Liver (tissue), 9 donors: ENCODE data around the gene TOX4. TPM values are rescaled to one million over a fixed set of nuclear protein-coding genes. Genes with fewer than 3 reads are reported as not detected.
"Not testable (repeated sequence)": the region's sequence is repeated elsewhere in the genome, so short reads cannot be mapped to it uniquely, and the experiment has no call there.

Source experiments
- DNase-seq: peaks from one replicate; pipeline ENCODE4 v3.0.0-alpha.2; 2017; ENCODE audit warnings: low spot score
- H3K27ac ChIP-seq, 2 donors: one replicate each; pipeline ENCODE4 v1.7.0; 2013; ENCODE audit warnings: inconsistent platforms in 2 of 2, low read length in 2 of 2, control low read depth in 1 of 2, low read depth in 1 of 2, mild to moderate bottlenecking in 1 of 2
- H3K27me3 ChIP-seq, 4 donors: one replicate each; pipeline versions ENCODE4 v1.6.1 to v1.7.0; 2013; ENCODE audit warnings: low read length in 3 of 4, inconsistent platforms in 1 of 4, mild to moderate bottlenecking in 1 of 4, moderate library complexity in 1 of 4; ENCODE audit not compliant: control insufficient read depth in 4 of 4, insufficient read depth in 4 of 4
- H3K36me3 ChIP-seq, 4 donors: one replicate each; pipeline versions ENCODE4 v1.6.1 to v1.7.0; 2013; ENCODE audit warnings: low read length in 3 of 4, mild to moderate bottlenecking in 3 of 4, low read depth in 1 of 4, moderate library complexity in 1 of 4; ENCODE audit not compliant: control insufficient read depth in 4 of 4, insufficient read depth in 3 of 4
- H3K4me1 ChIP-seq, 4 donors: one replicate each; pipeline versions ENCODE4 v1.6.1 to v1.7.0; 2013; ENCODE audit warnings: low read length in 3 of 4, mild to moderate bottlenecking in 3 of 4, moderate library complexity in 1 of 4; ENCODE audit not compliant: control insufficient read depth in 4 of 4, insufficient read depth in 4 of 4
- H3K4me3 ChIP-seq, 3 donors: one replicate each; pipeline versions ENCODE4 v1.6.1 to v1.7.0; 2013; ENCODE audit warnings: low read length in 3 of 3, control low read depth in 1 of 3, low read depth in 1 of 3, mild to moderate bottlenecking in 1 of 3
- H3K9ac ChIP-seq, 2 donors: one replicate each; pipeline ENCODE4 v1.7.0; 2013; ENCODE audit warnings: low read length in 2 of 2, mild to moderate bottlenecking in 2 of 2, moderate library complexity in 2 of 2, control low read depth in 1 of 2, low read depth in 1 of 2
- H3K9me3 ChIP-seq, 4 donors: one replicate each; pipeline versions ENCODE4 v1.6.1 to v1.7.0; 2013; ENCODE audit warnings: low read length in 3 of 4; ENCODE audit not compliant: control insufficient read depth in 4 of 4
- FOXA2 ChIP-seq: IDR thresholded peaks from 2 replicates; pipeline ENCODE4 v1.6.1; 2016; ENCODE audit warnings: antibody characterized with exemption
- HNF4G ChIP-seq: IDR thresholded peaks from 2 replicates; pipeline ENCODE4 v1.6.1; 2016; ENCODE audit warnings: antibody characterized with exemption
- NR2F2 ChIP-seq: IDR thresholded peaks from 2 replicates; pipeline ENCODE4 v1.6.1; 2016; ENCODE audit warnings: antibody characterized with exemption
- RXRA ChIP-seq, 2 donors: IDR thresholded peaks; 2 replicates each; pipeline ENCODE4 v1.6.1; 2017 to 2018; ENCODE audit warnings: antibody characterized with exemption in 2 of 2, mild to moderate bottlenecking in 1 of 2
- TAF1 ChIP-seq: conservative IDR thresholded peaks from 2 replicates; pipeline ENCODE4 v1.6.1; 2016; ENCODE audit warnings: antibody characterized with exemption, mild to moderate bottlenecking
- WGBS: extraction: QIAGEN DNeasy Blood & Tissue Kit; methylation state at CpG from one replicate; pipeline ENCODE4 v1.1.7; 2013; 5-methylcytosine and 5-hydroxymethylcytosine counted together
- polyA plus RNA-seq, 2 donors: library from polyadenylated mRNA; stranded (reverse) in 1 of 2; unstranded in 1 of 2; fragments of 200-250 nt in 1 of 2; fragments of >200 nt in 1 of 2; fragmentation: Nextera tagmentation in 1 of 2; extraction: Ambion mirVana in 1 of 2; gene quantifications; one replicate each; pipeline versions ENCODE4 v1.2.1 to v1.2.3, GENCODE V29; 2013 to 2015
- total RNA-seq, 2 donors: library from RNA; depleted of rRNA; stranded (reverse); fragments of >200 nt; gene quantifications; one replicate each; pipeline ENCODE4 v1.2.3, GENCODE V29; 2014
- TF ChIP-seq, protein P1 (sequence below): fragments of 150-350 bp; IDR thresholded peaks from 2 replicates; pipeline ENCODE4 v1.5.1; 2017; ENCODE audit warnings: improper control_type of control experiment, low read depth, low read length; ENCODE audit not compliant: missing input control
- TF ChIP-seq, protein P2 (sequence below): IDR thresholded peaks from 2 replicates; pipeline ENCODE4 v1.6.1; 2016; ENCODE audit warnings: antibody characterized with exemption
- donor health status: healthy.
- donor health status: healthy.
- donor health status: healthy.
- donor health status: healthy.
- donor health status: healthy.

TOX4 gene
- total and polyA plus RNA-seq, 4 donors = 16.9 to 29.8 (median 20.4) TPM

DNA sequence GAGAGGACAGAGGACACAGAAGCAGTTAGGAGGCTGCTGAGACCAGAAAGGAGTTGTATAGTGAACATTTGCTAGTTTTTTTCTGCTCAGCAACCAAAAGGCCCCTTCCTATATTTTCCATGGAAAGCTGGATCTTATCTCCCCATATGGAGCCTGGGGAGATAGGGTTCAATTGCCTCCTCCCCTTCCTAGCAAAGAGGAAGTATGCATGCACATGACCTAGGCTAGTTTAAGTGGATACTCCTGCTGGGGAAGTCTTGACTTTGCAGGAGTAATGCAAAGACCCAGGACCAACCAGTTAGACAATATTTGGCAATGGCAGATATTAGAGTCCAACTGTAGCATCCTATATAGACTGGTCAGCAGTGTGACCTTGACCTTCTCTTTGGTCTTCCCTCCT, 36.1 kb upstream of the TOX4 start:
- Histone ChIP-seq H3K36me3 (no peaks in the 10 kb centered on the region), H3K4me3 (no peak overlapping the region), H3K9me3 (no peaks in the 10 kb centered on the region), H3K27me3 (no peaks in the 10 kb centered on the region), H3K4me1 (peaks cover 2 to 15% (median 11%) of the 10 kb centered on the region in 4 donors), H3K9ac (no peak overlapping the region), H3K27ac (no peak overlapping the region)
- no peak for DNase-seq
- TF ChIP-seq, protein P1, sequence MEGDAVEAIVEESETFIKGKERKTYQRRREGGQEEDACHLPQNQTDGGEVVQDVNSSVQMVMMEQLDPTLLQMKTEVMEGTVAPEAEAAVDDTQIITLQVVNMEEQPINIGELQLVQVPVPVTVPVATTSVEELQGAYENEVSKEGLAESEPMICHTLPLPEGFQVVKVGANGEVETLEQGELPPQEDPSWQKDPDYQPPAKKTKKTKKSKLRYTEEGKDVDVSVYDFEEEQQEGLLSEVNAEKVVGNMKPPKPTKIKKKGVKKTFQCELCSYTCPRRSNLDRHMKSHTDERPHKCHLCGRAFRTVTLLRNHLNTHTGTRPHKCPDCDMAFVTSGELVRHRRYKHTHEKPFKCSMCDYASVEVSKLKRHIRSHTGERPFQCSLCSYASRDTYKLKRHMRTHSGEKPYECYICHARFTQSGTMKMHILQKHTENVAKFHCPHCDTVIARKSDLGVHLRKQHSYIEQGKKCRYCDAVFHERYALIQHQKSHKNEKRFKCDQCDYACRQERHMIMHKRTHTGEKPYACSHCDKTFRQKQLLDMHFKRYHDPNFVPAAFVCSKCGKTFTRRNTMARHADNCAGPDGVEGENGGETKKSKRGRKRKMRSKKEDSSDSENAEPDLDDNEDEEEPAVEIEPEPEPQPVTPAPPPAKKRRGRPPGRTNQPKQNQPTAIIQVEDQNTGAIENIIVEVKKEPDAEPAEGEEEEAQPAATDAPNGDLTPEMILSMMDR = no peak

DNA sequence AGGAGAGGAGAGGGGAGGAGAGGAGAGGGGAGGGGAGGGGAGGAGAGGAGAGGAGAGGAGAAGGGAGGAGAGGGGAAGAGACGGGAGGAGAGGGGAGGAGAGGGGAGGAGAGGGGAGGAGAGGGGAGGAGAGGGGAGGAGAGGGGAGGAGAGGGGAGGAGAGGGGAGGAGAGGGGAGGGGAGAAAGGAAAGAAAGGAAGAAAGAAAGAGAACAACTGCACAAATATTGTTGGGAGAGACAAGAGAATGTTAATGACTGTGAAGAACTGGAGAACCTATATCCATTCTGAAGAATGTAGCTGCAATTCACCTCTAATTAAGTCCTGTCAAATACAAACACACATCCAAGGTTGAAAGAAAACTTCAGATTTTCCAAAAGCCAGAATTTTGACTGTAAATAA, 34.3 kb upstream of the TOX4 start:
- H3K27me3 ChIP-seq, H3K27ac ChIP-seq, H3K9me3 ChIP-seq, DNase-seq, H3K9ac ChIP-seq, H3K4me3 ChIP-seq, H3K4me1 ChIP-seq, H3K36me3 ChIP-seq: not testable (repeated sequence)
- 100% methylated on average over 1 of the region's 1 CpG for WGBS

DNA sequence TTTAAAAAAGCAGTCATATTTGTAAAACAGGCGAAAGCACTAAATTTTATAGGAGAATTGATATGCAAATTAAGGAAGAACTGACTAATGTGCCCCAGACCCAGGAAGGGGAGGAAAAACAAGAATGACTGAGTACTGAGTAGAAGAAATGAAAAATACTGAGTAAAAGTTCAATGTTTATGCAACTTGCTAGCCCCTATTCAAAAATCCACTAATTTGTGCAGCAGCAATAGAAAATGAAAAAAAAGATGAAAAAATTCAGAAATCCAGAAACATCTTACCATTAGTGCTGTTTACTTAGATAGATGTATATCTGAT, 27.1 kb upstream of the TOX4 start:
- DNase-seq = no peak
- no peak overlapping the region for H3K9ac ChIP-seq
- H3K9me3 ChIP-seq = no peaks in the 10 kb centered on the region
- H3K4me1 ChIP-seq = peaks cover under 1 to 10% (median 6%) of the 10 kb centered on the region in 4 donors
- TF ChIP-seq RXRA (IDR thresholded peaks at IDR 0.05) (no peak), FOXA2 (no peak), TAF1 (no peak)
- no peak overlapping the region for H3K4me3 ChIP-seq
- peaks cover 0 to 1% (median 0%) of the 10 kb centered on the region in 4 donors for H3K36me3 ChIP-seq
- WGBS = 92% methylated on average over 1 of the region's 1 CpG
- H3K27me3 ChIP-seq = no peaks in the 10 kb centered on the region
- H3K27ac ChIP-seq = no peak overlapping the region

DNA sequence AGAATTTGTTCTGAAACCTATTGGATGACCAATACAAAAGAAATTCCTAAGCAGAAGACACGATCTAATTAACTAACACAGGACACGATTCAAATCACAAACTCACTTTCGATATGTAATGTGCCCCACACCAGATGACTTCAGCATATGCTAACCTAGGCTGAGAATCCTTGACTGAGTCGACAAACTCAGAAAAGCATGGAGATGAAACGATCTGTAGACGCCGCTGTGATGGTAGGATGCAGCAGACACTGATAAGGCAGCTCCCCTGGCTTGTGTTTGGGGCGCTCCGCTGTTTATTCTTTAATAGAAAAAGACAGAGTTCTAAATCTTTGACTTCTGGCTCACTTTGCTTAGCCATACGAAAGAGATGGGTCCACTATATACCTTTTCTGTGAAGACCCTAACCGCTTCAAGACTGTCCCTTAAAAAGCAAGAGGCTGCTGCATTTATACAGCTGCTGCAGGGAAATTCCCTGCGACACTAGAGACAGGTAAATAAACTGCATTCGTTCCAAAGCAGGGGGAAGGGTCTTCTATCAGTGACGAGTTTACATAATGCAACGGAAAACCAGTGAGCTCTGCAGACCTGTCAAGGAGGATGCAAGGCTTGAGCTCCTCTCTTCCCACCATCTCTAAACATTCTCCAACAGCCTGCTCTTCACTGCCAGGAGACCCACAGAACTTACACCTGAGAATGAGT, 22.0 kb upstream of the TOX4 start:
- peaks cover 0 to 4% (median 2%) of the 10 kb centered on the region in 4 donors for H3K36me3 ChIP-seq
- H3K27ac ChIP-seq = peak overlapping the region in 1 of 2 donors; percentile 72
- 23% methylated on average over 15 of the region's 15 CpGs for WGBS
- H3K4me3 ChIP-seq = peak overlapping the region; percentile 60 to 94 (median 66)
- peaks cover 3 to 16% (median 10%) of the 10 kb centered on the region in 4 donors for H3K4me1 ChIP-seq
- H3K9ac ChIP-seq = peak overlapping the region; percentile 23 to 45
- H3K27me3 ChIP-seq = no peaks in the 10 kb centered on the region
- TF ChIP-seq HNF4G = no peak
- no peak for TF ChIP-seq NR2F2
- TF ChIP-seq, protein P2, sequence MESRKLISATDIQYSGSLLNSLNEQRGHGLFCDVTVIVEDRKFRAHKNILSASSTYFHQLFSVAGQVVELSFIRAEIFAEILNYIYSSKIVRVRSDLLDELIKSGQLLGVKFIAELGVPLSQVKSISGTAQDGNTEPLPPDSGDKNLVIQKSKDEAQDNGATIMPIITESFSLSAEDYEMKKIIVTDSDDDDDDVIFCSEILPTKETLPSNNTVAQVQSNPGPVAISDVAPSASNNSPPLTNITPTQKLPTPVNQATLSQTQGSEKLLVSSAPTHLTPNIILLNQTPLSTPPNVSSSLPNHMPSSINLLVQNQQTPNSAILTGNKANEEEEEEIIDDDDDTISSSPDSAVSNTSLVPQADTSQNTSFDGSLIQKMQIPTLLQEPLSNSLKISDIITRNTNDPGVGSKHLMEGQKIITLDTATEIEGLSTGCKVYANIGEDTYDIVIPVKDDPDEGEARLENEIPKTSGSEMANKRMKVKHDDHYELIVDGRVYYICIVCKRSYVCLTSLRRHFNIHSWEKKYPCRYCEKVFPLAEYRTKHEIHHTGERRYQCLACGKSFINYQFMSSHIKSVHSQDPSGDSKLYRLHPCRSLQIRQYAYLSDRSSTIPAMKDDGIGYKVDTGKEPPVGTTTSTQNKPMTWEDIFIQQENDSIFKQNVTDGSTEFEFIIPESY = no peak
- no peak for TF ChIP-seq RXRA (IDR thresholded peaks at IDR 0.05)
- H3K9me3 ChIP-seq = no peaks in the 10 kb centered on the region
- no peak for DNase-seq
